Measurements from ENCODE around the gene ASIC2.

GRCh38 chr17:33040461-33040860, 252.6 kb downstream of the ASIC2 start:
- TF ChIP-seq GATA2 (IDR thresholded peaks at IDR 0.05; ENCODE audit: low read depth, low read length): no peak
- TF ChIP-seq GATA3 (IDR thresholded peaks at IDR 0.05; ENCODE audit: low read depth, low read length): no peak

Data from SH-SY5Y (cell line).